Measurements from ENCODE around the gene OGFR.

DNA sequence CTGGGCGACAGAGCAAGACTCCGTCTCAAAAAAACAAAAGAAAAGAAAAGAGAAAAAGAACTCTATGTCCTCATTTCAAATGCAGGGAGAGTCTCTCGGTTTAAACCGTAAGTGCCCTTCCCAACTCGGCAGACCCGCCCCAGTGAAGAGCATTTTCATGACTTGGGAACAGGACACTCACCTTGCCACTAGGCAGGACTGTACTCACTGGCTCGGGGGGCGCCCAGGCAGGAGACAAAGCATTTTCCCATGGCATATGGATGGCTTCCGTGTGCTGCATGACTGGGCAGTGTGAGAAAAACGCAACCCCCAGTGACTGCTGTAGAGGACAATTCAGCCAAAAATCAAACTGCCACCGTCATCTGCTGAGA lies 32.0 kb upstream of the OGFR start:
- TF ChIP-seq, protein P1, sequence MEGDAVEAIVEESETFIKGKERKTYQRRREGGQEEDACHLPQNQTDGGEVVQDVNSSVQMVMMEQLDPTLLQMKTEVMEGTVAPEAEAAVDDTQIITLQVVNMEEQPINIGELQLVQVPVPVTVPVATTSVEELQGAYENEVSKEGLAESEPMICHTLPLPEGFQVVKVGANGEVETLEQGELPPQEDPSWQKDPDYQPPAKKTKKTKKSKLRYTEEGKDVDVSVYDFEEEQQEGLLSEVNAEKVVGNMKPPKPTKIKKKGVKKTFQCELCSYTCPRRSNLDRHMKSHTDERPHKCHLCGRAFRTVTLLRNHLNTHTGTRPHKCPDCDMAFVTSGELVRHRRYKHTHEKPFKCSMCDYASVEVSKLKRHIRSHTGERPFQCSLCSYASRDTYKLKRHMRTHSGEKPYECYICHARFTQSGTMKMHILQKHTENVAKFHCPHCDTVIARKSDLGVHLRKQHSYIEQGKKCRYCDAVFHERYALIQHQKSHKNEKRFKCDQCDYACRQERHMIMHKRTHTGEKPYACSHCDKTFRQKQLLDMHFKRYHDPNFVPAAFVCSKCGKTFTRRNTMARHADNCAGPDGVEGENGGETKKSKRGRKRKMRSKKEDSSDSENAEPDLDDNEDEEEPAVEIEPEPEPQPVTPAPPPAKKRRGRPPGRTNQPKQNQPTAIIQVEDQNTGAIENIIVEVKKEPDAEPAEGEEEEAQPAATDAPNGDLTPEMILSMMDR (IDR thresholded peaks at IDR 0.05; ENCODE audit: low read depth, low read length, poor library complexity, severe bottlenecking), result no peak
- no peak for TF ChIP-seq EZH2phosphoT487 (IDR thresholded peaks at IDR 0.05; ENCODE audit: borderline replicate concordance, low read length)

Data from DOHH2 (cell line).